Measurements from ENCODE around the gene AUTS2.

DNA sequence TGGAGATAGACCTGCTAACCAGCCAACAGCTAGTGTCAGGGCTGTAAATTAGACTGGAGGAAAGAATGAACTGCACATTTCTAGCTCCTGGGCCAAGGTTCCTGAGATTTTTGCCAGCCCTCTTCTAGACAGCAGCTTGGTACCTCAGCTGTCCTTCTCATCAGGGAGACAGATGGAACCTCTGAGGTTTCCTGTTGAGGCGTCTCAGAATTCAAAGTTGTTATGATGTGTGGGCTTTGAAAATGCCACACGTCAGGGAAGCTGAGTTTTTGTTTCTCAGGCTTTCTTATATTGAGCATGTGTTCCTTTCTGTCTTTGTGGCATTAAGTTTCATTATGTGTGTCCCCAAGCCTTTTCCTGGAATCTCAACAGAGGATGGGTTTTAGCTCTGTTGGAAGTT is 736.6 kb downstream of the AUTS2 start:
- TF ChIP-seq GATA2 (IDR thresholded peaks at IDR 0.05; ENCODE audit: low read depth, low read length) (no peak), GATA3 (IDR thresholded peaks at IDR 0.05; ENCODE audit: low read depth, low read length) (no peak)
